Fibroblast of skin of right quadriceps (primary cell): ENCODE measurements around the gene ARHGEF17.

Experiments
- DNase-seq: peaks from one replicate; pipeline ENCODE4 v3.0.0-alpha.2; 2013

The ARHGEF17 gene

DNA sequence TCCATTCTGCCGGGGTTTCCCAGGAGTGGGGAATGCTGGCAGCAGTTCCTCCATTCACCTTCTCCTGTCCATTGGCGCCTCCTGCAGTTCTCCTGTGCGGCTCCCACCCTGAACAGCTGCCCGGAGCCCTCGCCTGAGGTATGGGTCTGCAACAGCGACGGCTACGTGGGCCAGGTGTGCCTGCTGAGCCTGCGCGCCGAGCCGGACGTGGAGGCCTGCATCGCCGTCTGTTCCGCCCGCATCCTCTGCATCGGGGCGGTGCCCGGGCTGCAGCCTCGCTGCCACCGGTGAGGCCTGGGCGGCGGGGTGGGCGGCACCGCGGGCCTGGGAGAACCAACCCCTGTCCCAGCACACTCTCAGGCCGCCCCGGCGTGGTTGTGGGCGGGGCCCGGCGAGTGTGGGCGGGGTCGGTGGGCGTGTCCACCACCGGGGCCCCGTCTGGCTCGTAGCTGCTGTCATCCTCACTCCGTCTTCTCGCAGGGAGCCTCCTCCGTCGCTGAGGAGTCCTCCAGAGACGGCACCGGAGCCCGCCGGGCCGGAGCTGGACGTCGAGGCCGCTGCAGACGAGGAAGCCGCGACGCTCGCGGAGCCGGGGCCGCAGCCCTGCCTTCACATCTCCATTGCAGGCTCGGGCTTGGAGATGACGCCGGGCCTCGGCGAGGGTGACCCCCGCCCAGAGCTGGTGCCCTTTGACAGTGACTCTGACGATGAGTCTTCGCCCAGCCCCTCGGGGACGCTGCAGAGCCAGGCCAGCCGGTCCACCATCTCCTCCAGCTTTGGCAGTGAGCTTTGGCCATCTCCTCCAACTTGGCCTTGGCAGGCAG lies 54.1 kb downstream of the ARHGEF17 start:
- DNase-seq = no peak

DNA sequence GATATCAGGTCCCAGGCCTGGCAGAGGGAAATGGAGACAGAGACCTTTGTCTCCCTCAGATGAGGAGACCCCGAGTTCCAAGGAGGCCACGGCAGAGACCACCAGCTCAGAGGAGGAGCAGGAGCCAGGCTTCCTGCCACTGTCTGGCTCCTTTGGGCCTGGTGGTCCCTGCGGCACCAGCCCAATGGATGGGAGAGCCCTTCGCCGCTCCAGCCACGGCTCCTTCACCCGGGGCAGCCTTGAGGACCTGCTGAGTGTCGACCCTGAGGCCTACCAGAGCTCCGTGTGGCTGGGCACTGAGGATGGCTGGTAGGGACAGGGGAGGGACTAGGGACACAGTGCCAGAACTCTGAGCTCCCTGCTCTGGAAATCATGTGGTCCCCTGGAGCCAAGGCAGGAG lies 55.1 kb downstream of the ARHGEF17 start:
- DNase-seq = no peak

DNA sequence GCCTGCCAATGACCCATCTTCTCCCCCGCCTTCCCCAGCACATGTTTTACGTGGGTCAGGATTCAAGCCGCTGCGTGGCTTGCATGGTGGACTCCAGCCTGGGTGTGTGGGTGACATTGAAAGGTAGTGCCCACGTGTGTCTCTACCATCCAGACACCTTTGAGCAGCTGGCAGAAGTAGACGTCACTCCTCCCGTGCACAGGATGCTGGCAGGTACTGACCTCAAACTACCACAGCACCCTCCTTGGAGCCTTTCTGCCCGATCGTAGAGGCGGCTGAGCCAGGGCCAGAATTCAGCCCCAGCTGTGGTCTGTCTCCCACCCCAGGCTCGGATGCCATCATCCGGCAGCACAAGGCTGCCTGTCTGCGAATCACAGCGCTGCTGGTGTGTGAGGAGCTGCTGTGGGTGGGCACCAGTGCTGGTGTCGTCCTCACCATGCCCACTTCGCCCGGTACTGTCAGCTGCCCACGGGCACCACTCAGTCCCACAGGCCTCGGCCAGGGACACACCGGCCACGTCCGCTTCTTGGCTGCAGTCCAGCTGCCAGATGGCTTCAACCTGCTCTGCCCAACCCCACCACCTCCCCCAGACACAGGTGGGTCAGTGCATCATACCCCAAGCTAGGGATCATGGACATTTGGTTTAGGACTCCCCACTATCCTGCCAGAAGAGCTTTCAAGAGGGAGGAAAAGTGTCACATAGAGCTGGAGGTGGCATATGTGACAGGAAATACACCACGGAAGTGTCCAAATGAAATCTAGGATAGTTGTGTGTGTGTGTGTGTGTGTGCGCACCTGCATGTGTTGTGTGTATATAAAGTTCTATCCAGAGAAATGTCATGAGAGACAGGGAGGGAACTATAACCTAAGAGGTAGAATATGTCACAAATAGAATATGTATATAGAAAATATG lies 57.5 kb downstream of the ARHGEF17 start:
- no peak for DNase-seq

DNA sequence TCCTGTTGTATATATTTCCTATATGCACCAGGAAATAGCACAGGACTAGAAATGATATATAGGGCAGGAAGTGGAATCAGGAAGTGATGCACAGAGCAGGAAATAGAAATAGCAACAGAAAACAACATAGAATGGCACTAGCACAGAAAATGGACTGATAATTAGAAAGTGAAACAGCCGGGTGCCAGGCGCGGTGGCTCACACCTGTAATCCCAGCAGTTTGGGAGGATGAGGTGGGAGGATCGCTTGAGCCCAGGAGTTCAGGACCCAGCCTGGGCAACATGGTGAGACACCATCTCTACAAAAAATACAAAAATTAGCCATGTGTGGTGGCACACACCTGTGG lies 58.2 kb downstream of the ARHGEF17 start:
- no peak for DNase-seq

DNA sequence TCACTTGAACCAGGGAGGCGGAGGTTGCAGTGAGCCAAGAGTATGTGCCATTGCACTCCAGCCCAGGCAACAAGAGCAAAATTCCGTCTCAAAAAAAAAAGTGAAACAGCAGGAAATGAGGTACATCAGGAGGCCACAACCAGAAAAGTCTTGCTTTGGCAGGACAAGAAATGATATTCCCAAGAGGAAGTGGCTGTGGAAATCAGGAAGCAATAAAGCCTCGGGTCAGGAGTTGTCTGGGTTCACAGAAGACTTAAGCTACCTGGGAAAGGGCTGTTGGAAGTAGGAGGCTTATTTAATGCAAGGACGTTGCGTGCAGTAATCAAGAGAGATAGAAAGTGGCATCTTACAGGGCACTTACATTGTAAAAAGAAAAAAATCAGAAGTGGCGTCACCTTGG lies 58.9 kb downstream of the ARHGEF17 start:
- no peak for DNase-seq

DNA sequence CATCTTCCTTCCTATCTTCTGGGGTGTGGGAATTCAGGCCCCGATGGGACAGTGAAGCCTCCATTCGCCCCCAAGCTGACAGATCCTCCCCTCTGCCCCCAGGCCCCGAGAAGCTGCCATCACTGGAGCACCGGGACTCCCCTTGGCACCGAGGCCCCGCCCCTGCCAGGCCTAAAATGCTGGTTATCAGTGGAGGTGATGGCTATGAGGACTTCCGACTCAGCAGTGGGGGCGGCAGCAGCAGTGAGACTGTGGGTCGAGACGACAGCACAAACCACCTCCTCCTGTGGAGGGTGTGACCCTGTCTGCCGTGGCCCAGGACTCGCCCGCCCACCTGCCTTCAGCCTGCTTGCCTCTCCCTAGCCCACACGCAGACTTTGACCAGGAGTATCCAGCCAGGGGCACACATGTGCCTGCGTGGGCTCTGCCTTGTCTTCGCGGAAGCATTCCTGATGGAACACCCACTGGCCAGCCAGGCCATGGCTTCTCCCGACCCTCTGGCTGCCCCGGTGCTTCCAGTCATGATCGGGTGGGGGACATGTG lies 59.5 kb downstream of the ARHGEF17 start:
- DNase-seq = no peak

DNA sequence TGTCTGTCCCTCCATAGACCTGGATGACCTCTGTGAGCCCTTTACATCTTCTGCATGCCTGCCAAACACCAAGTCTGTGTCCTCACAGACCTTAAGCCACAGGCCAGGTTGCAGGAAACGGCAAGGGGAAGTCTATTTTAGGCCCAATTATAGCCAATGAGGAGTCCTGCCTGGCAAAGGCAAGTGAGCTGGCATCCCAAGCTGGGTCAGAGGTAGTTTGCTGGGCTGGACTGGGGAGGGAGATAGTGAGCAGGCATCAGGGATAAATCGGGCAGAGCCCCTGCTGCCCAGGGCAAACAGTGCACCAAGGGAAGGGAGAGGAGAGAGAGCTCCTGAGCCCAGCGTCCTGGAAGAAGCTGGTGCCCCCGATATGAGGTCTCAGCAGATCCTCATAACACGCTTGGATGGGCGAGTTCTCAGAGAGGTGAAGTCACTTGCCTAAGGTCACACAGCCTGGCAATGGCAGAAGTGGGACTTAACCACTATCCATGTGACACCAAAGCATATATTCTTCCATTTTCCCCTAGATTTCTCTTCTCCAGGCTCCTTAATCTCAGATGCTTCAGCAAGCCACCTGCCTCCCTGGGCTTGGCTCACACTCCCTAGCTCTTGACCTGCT lies 64.4 kb downstream of the ARHGEF17 start:
- no peak for DNase-seq

DNA sequence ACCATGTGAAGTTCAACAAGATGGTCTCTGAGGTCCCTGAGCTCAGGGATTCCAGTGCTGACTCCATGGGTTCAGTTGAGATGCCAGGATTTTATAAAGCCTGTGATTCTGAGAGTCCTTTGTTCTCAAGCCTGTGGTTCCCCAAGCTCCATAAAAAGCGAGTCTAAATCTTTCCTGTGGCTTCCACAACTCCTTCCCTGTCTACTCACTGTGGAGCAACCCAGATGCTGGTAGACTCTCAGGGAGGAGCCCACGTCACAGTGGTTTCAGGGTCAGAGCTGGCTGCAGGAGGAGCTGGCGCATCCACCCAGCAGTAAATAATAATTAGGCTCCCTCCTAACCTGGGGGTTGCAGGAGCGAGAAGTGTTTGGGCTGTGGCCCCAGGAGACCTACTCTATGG lies 66.1 kb downstream of the ARHGEF17 start:
- peak; percentile 31 for DNase-seq

DNA sequence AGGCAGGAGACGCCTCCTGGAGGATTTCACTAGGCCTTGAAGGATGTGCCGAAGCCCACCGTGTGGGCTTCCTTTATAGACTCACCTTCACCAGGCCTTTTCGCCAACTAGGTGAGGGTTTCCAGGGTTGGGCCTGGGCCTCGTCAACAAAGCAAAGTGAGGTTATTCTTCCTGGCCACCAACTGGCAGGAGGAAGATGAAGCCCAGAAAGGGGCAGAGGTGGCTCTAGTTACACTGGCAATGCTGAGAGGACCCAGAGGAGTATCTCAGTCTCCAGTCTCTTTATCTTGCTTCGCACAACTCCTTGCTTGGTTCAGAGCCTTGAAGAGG lies 67.7 kb downstream of the ARHGEF17 start:
- no peak for DNase-seq

DNA sequence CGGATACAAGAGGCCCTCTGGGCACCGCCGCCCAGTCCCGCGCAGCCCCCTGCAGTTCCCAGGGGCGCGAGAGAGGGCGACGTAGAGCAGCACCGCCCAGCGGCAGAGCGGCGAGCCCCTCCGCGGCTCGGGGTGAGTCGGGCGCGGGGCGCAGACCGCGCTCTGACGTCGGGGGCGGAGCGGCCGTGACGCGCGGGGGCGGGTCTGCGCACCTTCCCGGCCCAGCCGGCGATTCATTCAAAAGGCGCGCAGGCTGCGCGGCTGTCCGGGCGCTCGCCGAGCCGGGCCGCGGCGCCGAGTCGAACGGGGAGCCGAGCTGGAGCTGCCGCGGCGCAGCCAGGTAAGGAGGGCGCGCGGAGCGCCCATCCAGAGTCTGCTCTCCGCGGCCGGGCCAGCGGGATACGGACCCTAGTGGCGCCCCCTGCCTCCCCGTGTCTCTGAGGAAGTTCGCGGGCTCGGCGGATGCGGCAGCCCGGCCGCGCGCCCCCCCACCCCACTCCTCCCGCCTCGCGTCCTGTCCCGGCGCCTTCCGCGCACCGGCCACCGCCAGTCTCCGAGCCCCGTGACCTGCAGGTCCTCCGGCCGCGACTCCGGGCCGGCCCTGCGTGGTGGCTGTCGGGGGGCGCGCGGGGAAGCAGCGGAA lies 68.2 kb downstream of the ARHGEF17 start, which contains the start of gene RELT:
TSS of gene RELT (plus strand) at position 240 of the 643 bp plus-strand sequence. CDS start 12,738 bp downstream, outside the sequence.
- DNase-seq = peak; percentile 92

DNA sequence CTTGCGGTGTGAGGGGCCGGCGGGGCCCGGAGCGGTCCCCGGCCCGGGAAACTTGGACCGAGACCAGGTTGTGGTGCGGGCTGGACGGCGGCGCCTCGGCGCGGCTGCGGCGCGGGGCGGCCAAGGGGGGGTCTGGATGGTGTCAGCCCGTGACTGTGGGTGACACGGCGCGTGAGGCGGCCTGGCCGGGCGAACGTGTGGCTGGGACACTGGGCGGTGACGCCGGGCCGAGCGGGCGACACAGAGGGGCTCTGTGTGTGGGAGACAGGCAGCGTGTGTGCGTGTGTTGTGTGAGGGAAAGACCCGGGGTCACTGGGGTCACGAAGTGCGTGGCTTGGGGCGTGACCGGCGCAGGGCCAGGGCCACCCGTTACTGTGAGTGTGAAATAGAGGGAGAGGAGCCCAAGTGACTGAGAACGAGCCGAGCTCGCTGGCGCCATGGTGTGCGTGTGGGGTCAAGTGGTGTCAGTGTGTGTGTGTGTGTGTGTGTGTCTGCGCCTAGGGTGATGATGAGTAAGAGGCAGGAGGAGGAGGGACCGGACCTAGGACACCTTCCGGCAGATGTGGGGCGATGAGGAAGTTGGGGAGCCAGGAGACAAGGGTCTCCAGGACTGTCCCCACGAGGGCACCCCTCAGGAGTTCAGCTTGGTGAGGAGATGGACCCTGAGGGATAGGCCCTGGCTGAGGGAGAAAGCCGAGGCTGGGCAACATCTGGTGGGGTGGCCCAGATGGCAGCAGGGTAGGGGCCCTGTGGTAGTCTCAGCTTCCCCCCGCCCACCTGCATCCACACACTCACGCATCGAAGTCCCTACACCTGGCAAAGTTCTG lies 68.9 kb downstream of the ARHGEF17 start:
- peak; percentile 74 for DNase-seq

DNA sequence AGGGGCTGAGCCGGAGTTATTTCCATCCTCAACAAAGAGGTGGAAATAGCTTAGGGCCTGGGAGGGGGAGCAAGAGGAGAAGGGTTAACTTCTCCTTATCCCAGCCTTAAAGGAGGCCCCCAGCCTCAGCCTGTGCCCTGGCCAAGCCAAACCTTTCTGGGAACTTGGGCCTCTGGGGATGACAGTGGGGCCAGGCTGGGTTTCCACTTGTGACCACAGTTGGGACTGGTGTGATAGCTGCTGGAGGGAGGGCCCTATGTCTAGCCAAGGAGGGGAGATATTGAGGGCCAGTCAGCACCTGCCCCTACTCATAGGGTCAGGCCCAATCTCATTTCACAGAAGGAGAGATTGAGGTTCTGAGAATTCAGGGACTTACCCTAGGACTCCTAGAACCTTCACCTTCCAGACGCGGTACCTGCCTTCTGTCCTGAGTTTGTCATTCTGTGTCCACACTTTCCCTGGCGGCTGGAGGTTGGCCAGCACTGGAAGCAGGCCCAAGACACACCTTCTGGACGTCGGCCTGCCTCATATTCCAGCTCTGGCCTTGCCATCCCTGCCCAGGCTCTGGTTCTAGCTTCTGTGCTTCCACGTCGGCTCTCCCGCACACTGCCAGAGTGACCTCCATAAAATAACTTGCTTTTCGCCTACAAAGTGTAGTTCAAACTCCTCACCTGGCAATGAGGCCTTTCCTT lies 71.3 kb downstream of the ARHGEF17 start:
- no peak for DNase-seq

DNA sequence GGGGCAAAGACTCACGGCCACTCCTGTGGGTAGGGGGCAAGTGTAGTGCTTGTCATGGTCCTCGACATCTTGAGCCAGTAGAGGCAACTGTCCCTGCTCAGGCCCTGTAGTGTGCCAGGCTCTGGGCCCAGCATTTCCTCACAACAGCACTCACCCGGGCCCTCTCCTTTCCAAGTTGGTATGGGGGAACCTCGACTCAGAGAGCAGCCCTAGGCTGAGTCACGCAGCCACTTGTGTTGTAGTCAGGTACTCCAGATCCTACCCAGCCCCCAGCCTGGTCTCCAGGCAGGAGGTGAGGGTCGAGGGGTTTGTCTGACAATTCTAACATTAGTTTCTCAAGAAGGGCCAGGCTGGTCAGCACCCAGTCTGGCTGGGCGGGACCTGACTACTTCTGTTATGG lies 72.3 kb downstream of the ARHGEF17 start:
- no peak for DNase-seq

DNA sequence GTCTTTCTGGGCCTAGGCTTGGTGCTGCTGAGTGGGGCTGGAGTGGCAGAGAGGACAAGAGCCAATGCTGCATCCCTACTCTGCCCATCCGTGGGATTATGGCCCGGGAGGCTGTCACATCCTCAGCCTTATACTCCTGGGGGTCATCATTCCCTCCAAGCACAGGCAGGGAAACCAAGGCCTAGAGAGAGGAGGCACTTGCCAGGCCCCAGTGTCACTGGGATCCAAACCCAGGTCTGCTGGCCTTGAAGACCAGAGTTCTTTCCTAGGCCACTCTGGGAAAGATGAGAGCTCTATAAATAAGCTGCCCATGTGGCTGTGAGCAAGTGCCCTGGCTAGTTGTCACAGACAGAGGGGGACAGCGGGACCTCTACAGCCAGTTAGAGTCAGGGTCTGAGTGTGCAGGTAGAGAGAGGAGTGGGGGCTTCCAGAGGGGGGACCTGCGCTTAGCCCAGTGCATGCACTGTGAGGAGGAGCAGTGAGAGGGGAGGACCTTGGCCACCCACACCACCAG lies 72.9 kb downstream of the ARHGEF17 start:
- DNase-seq = no peak

DNA sequence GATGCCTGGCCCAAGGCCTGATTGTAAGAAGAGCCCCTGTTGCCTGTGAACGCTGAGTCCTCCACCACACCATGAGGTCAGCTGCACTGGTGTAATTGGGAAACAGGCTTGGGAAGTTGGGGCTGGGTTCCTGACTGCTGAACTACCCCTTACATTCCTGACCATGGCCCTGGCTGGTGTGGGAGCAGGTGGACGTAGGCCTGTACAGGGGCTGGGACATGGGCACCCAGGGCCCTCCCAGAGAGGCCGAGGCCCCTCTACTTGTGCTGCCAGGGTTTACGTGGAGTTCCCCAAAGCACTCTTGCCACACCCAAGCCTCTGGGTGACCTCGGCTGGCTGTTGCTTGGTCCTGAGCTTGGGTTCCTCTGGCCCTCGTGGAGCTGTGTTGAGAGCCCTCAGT lies 73.5 kb downstream of the ARHGEF17 start:
- no peak for DNase-seq

DNA sequence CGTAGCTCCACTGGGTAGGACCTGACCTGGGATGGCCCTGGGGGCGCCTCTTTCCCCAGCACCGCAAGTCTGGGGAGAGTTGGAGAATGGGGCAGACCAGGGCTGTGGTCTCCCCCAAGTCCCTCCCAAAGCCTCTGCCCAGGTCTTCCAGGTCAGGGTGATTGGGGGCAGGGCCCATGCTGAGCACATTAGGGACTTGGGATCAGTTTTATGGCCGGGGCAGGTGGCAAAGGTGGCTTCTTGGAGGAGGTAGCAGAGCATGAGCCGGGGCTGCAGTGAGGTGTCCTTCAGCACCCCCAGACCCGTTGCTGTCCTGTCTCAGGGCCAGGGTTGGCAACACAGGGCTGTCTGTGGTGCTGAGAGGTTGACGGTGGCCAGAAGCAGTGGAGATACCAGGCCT lies 74.1 kb downstream of the ARHGEF17 start:
- no peak for DNase-seq

DNA sequence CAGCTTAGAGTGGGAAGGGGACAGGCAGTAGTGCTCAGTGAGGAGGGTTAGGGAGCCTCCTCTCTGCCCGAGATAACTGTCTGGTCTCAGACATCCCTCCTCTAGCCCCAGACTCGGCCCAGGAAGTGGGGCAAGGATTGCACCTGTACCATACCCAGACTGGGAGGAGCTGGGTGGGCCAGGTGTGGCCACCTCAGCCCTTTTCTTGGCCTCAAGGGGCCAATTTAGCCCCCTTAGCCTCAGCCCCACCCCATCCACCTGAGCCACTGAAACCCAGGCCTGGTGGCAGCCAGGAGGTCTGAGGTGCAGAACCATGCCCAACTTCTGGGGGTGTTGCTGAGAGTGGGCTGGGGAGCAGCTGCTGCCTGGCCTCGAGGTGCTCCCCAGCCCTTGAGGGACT lies 74.7 kb downstream of the ARHGEF17 start:
- no peak for DNase-seq

DNA sequence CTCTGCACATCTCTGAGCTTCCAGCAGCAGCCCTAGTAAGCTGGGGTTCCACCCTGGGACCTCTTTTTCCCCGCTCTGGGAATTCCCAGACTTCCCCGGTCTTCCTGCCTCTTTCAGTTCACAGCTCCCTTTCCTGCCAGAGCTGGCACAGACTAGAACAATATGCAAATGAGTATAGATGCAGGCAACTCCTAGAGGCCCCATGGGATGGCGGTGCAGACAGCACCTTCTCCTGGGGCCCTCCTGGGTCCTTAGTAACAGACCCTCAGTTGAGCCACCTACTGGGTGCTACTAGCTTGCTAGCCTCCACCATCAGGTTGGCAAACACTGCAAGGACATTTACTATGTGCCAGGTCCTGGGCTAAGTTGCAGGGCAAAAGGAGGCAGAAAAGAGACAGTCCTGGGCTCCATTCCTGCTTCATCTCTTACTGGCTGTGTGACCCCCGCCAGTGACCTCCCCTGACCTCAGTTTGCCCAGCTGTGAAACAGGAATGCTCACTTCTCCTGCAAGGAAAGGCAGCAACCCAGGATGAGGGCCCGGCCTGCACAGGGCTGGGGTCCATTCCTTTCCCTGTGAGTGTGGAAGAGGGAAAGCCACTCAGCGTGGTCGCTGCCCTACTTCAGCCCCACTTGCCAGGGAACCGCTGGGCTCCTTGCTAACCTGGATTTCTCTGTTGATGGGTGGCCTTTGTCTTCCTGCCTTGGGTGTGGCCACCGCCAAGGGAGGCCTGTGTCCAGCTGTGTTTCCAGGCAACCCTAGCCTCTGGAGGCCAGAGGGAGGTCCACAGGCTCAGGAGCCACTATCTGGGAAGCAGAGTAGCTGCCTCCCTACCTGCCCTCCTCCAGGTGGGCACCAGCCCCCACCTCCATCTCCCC lies 75.4 kb downstream of the ARHGEF17 start:
- no peak for DNase-seq

DNA sequence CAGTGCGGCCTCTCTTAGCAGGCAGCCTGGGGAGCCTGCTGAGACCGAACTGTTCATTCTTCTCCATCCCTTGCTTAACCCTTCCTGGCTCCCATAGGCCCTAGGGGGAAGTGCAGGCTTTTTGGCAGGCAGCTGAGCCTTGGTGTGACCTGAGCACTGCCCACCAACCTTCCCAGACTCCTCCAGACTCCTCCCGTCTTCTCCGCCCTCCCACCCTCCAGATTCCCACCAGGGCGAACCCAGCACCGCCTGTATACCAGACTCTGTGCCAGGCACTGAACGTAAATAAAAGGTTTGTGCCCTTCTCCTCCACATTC lies 76.0 kb downstream of the ARHGEF17 start:
- DNase-seq = no peak

DNA sequence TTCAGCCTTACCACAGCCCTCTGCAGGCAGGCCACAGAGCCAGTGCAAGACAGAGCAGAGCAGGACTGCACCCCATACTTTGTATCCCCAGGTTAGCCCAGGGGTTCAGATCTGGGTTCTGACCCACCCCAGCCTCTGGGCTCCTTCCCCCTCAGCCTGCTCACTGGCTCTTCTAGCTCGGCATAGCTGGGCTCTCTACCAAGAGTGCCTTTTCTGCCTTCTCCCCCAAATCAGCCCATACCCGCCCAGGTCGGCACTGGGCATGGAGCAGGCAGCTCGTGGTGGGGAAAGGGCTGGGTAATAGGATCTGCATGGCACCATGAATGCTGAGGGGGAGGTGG lies 76.4 kb downstream of the ARHGEF17 start:
- DNase-seq = no peak
